Type B pancreatic cell (in vitro differentiated cells): ENCODE data around the gene PEA15. TPM values are rescaled to one million over a fixed set of nuclear protein-coding genes. Genes with fewer than 3 reads are reported as not detected.

Experiments
- DNase-seq: peaks from one replicate; pipeline ENCODE4 v3.0.0; 2021; ENCODE audit warnings: mixed read lengths; ENCODE audit not compliant: unreplicated experiment; ENCODE audit errors: extremely low spot score
- H3K27ac Mint-ChIP-seq: 2 replicates; pipeline ENCODE4 v1.8.0; 2021; ENCODE audit warnings: mild to moderate bottlenecking, mixed read lengths
- H3K27me3 Mint-ChIP-seq: 2 replicates; pipeline ENCODE4 v1.8.0; 2021; ENCODE audit warnings: mixed read lengths
- H3K36me3 Mint-ChIP-seq: 2 replicates; pipeline ENCODE4 v1.8.0; 2021; ENCODE audit warnings: mixed read lengths
- H3K4me1 Mint-ChIP-seq: one replicate; pipeline ENCODE4 v1.8.0; 2021; ENCODE audit warnings: mixed read lengths; ENCODE audit not compliant: unreplicated experiment
- H3K4me3 Mint-ChIP-seq: 2 replicates; pipeline ENCODE4 v1.8.0; 2021; ENCODE audit warnings: mild to moderate bottlenecking, mixed read lengths
- H3K9me3 Mint-ChIP-seq: 2 replicates; pipeline ENCODE4 v1.8.0; 2021; ENCODE audit warnings: mixed read lengths
- CTCF ChIP-seq: fragments of 200-600 bp; sonication (generic); conservative IDR thresholded peaks from 2 replicates; pipeline ENCODE4 v1.5.0; 2021; ENCODE audit warnings: antibody characterized with exemption, mild to moderate bottlenecking
- total RNA-seq: library from RNA; stranded (reverse); gene quantifications from 2 replicates; pipeline ENCODE4 v1.2.1, GENCODE V29; 2021; ENCODE audit warnings: low replicate concordance

PEA15 gene
- total RNA-seq, 1 donor from 2014 or later = 67.7 TPM

GRCh38 chr1:160224606-160225005, 19.4 kb downstream of the PEA15 start:
- Mint-ChIP-seq H3K9me3 (no peaks in the 10 kb centered on the region), H3K27me3 (no peaks in the 10 kb centered on the region), H3K4me3 (no peak overlapping the region), H3K27ac (no peak overlapping the region), H3K36me3 (peaks cover 13% of the 10 kb centered on the region), H3K4me1 (no peaks in the 10 kb centered on the region)
- no peak for DNase-seq
- TF ChIP-seq CTCF = no peak

- Mint-ChIP-seq H3K27ac (no peak overlapping the region), H3K36me3 (peaks cover 17% of the 10 kb centered on the region), H3K4me1 (no peaks in the 10 kb centered on the region), H3K9me3 (no peaks in the 10 kb centered on the region), H3K27me3 (no peaks in the 10 kb centered on the region), H3K4me3 (no peak overlapping the region)
- no peak for TF ChIP-seq CTCF
- no peak for DNase-seq
These were observed 20.2 kb downstream of the PEA15 start for GRCh38 chr1:160225345-160225744.

- Mint-ChIP-seq H3K4me1 (no peaks in the 10 kb centered on the region), H3K27me3 (no peaks in the 10 kb centered on the region), H3K36me3 (peaks cover 18% of the 10 kb centered on the region), H3K4me3 (no peak overlapping the region), H3K9me3 (no peaks in the 10 kb centered on the region), H3K27ac (no peak overlapping the region)
- TF ChIP-seq CTCF = no peak
- no peak for DNase-seq
These were observed 21.4 kb downstream of the PEA15 start for GRCh38 chr1:160226623-160227022.

GRCh38 chr1:160227034-160227433, 21.9 kb downstream of the PEA15 start:
- Mint-ChIP-seq H3K9me3 (no peaks in the 10 kb centered on the region), H3K36me3 (peaks cover 17% of the 10 kb centered on the region)
- DNase-seq = no peak

GRCh38 chr1:160227561-160227960, 22.4 kb downstream of the PEA15 start:
- peaks cover 12% of the 10 kb centered on the region for H3K36me3 Mint-ChIP-seq
- no peak overlapping the region for H3K27ac Mint-ChIP-seq
- no peak for TF ChIP-seq CTCF
- no peak overlapping the region for H3K4me3 Mint-ChIP-seq
- H3K9me3 Mint-ChIP-seq = no peaks in the 10 kb centered on the region
- no peak for DNase-seq
- H3K4me1 Mint-ChIP-seq = no peaks in the 10 kb centered on the region
- no peaks in the 10 kb centered on the region for H3K27me3 Mint-ChIP-seq

More at GRCh38 chr1:160227034-160227433, 21.9 kb downstream of the PEA15 start:
- Mint-ChIP-seq H3K4me1 (no peaks in the 10 kb centered on the region), H3K4me3 (no peak overlapping the region), H3K27ac (no peak overlapping the region), H3K27me3 (no peaks in the 10 kb centered on the region)
- TF ChIP-seq CTCF = no peak

- H3K27ac Mint-ChIP-seq = no peak overlapping the region
- no peak for TF ChIP-seq CTCF
- H3K36me3 Mint-ChIP-seq = peaks cover 11% of the 10 kb centered on the region
- no peak for DNase-seq
- H3K4me3 Mint-ChIP-seq = no peak overlapping the region
- no peaks in the 10 kb centered on the region for H3K27me3 Mint-ChIP-seq
- no peaks in the 10 kb centered on the region for H3K9me3 Mint-ChIP-seq
- no peaks in the 10 kb centered on the region for H3K4me1 Mint-ChIP-seq
These were observed 23.2 kb downstream of the PEA15 start for GRCh38 chr1:160228431-160228830.
